Stomach smooth muscle (tissue), 2 donors: ENCODE results near the gene ELAPOR1.

ENCODE experiments used
- H3K27ac ChIP-seq: one replicate; pipeline ENCODE4 v1.7.0; 2013; ENCODE audit warnings: mild to moderate bottlenecking, low read length, inconsistent platforms
- H3K27me3 ChIP-seq, 2 donors: one replicate each; pipeline ENCODE4 v1.7.0; 2013; ENCODE audit warnings: low read length in 2 of 2; ENCODE audit not compliant: insufficient read depth in 2 of 2, control insufficient read depth in 1 of 2
- H3K36me3 ChIP-seq, 2 donors: one replicate each; pipeline ENCODE4 v1.7.0; 2013; ENCODE audit warnings: low read length in 2 of 2; ENCODE audit not compliant: control insufficient read depth in 2 of 2, insufficient read depth in 2 of 2
- H3K4me1 ChIP-seq: one replicate; pipeline ENCODE4 v1.7.0; 2013; ENCODE audit warnings: low read length; ENCODE audit not compliant: control insufficient read depth, insufficient read depth
- H3K4me3 ChIP-seq, 2 donors: one replicate each; pipeline ENCODE4 v1.7.0; 2013; ENCODE audit warnings: low read length in 2 of 2
- H3K9ac ChIP-seq, 2 donors: one replicate each; pipeline ENCODE4 v1.7.0; 2013; ENCODE audit warnings: low read length in 2 of 2, mild to moderate bottlenecking in 1 of 2
- H3K9me3 ChIP-seq, 2 donors: one replicate each; pipeline ENCODE4 v1.7.0; 2013; ENCODE audit warnings: low read length in 2 of 2; ENCODE audit not compliant: control insufficient read depth in 2 of 2
- donor health status: healthy.
- donor health status: Pancreatic carcinoma.

The ELAPOR1 gene

DNA sequence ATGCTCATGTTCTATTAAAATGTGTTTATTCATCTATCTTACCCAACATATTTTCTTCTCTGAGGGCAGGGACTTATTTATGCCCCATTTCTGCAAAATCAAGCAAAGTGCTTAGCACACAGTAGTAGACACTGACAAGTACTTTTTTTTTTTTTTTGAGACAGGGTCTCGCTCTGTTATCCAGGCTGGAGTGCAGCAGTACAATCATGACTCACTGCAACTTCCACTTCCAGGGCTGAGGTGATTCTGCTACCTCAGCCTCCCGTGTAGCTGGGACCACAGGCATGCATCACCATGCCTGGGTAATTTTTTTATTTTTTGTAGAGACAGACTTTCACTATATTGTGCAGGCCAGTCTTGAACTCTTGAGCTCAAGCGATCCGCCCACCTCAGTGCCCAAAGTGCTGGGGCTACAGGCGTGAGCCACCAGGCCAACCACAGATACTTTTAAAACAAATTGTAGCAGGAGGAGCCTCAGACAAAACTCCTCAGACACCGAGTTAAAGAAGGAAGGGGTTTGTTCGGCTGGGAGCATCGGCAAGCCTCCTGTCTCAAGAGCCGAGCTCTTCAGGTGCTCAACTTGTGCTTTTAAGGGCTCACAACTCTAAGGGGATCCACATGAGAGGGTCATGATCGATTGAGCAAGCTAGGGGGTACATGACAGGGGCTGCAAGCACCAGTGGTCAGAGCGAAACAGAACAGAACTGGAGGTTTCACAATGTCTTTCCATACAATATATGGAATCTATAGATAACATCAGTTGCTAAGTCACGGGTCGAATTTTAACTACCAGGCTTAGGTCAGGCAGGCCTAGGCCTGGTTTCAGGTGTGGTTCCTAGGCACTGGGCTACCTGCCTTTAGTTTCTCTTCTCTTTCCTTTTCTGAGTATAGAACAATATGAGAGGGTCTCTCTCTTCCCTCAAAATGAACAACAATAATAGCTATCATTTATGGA lies 29.1 kb upstream of the ELAPOR1 start:
- H3K9me3 ChIP-seq = no peaks in the 10 kb centered on the region
- no peak overlapping the region for H3K27ac ChIP-seq
- peaks cover under 1% of the 10 kb centered on the region for H3K4me1 ChIP-seq
- H3K9ac ChIP-seq = no peak overlapping the region
- H3K4me3 ChIP-seq = no peak overlapping the region
- H3K36me3 ChIP-seq = no peaks in the 10 kb centered on the region
- H3K27me3 ChIP-seq = no peaks in the 10 kb centered on the region

DNA sequence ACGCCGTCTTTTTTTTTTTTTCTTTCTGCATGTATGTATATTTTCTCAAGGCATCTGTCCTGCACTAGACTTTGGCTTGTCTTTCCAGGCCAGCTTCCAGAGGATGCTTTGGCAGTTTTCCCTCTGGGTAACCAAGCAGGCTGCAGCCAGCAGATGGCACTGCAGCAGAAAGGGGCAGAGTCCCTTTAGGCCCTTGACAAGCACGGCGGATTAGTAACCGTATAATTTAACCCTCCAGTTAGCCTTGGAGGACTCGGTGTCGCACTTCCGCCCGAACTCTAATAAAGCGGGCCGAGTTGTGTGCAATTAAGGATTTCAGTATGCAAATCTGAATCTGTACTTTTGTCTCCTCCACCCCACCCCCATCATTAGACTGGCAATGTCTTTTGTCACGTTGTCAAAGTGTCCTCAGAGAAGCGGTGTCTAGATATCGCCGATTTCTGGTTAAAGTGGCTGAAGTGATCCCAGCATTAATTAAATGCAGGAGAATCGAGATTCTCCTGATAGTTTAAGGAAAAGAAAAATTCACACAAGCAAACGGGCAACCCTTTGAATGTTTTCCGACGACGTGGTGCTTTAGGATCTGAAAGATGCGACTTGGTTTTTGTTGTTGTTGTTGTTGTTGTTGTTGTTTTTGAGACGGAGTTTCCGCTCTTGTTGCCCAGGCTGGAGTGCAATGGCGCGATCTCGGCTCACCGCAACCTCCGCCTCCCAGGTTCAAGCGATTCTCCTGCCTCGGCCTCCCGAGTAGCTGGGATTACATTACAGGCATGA lies 24.5 kb upstream of the ELAPOR1 start:
- Histone ChIP-seq H3K36me3 (peaks cover 0 to 2% of the 10 kb centered on the region in 2 donors), H3K9ac (no peak overlapping the region), H3K27me3 (no peaks in the 10 kb centered on the region), H3K27ac (peak overlapping the region; percentile 98), H3K4me3 (peak overlapping the region; percentile 5 to 89), H3K9me3 (no peaks in the 10 kb centered on the region), H3K4me1 (peaks cover 22% of the 10 kb centered on the region)

DNA sequence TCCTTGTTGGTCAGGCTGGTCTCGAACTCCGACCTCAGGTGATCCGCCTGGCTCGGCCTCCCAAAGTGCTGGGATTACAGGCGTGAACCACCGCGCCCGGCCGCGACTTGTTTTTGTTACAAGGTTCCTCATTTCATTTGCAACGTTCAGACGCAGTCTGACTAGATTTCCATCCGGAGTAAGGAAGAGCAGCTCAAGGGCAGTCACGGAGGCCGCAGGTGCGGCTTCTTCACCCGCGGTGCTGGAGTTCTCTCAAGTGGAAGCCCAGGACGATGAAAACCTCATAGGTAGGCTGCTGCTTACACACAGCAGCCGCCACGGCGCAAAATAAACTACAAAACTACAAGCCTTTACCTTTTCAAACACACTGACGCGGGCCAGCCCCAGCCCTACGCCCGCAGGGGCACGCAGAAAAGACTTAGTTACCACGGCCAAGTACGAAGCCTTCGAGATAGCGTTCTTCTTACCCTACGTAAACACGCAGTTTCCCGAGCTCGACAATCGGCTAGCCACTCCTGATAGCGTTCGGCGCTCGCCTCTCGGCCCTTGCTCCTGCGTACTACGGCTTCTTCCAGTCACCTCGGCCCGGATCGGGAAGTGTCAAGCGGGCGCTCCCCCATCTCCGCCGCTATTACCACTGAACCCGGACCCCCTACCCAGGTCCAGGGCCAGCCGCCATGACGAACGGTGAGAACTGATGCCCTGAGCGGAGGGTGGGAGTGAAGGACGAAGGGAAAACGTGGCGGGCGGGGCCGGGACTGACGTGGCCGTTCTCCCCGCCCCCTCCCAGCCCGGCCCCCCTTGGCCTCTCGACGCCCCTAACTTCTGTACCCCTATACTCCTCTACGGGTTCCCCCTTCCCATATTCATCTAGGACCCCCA lies 23.5 kb upstream of the ELAPOR1 start, which contains the start of gene TMEM167B:
TSS of gene TMEM167B (plus strand) at position 569 of the 882 bp plus-strand sequence. CDS start at position 678, 109 bp downstream.
- H3K27me3 ChIP-seq = no peaks in the 10 kb centered on the region
- H3K4me1 ChIP-seq = peaks cover 25% of the 10 kb centered on the region
- peak within 1 kb of the TSS; percentile 86 to 97 for H3K9ac ChIP-seq
- no peaks in the 10 kb centered on the region for H3K9me3 ChIP-seq
- H3K4me3 ChIP-seq = peak within 1 kb of the TSS; percentile 73 to 89
- peaks cover 0 to 7% of the 10 kb centered on the region in 2 donors for H3K36me3 ChIP-seq
- H3K27ac ChIP-seq = peak within 1 kb of the TSS; percentile 98

DNA sequence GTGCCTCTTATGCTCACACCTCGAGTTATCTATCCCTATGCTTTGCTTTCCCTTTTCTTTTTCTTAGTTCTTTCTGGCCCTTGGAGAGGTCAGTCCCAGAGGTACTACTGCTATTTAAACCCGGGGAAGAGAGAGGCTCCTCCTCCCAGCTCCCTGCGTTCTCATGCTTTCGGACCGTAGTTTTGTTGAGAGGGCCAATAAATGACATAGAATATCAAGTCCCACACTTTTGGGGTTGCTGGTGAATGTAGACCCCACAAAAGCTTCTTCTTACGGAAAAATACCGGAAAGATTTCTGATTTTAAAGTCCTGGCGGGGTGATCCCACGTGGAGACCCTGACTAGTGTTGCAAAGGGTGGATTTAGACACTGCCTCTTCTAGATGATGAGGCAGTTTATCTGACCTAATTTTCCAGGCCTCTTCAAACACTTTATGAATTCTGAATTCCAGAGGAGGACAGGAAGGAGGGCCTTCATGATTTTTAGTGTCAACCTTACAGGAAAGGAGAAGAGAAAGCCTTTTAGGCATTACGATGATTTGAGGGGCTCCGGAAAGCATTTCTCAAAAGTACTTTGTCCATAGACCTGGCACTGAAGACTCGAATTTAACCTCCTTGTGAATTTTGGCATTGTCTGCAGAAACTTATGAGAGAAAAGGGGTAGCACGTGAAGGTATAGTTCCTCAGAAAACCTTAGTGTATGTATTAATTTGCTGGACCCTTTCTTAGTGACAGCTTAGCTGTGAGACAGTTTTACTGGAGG lies 22.7 kb upstream of the ELAPOR1 start:
- Histone ChIP-seq H3K27me3 (no peaks in the 10 kb centered on the region), H3K4me1 (peaks cover 25% of the 10 kb centered on the region), H3K9me3 (no peaks in the 10 kb centered on the region), H3K9ac (peak overlapping the region; percentile 86 to 97), H3K4me3 (peak overlapping the region; percentile 73 to 89), H3K36me3 (peaks cover 3 to 7% of the 10 kb centered on the region in 2 donors), H3K27ac (peak overlapping the region; percentile 98)

DNA sequence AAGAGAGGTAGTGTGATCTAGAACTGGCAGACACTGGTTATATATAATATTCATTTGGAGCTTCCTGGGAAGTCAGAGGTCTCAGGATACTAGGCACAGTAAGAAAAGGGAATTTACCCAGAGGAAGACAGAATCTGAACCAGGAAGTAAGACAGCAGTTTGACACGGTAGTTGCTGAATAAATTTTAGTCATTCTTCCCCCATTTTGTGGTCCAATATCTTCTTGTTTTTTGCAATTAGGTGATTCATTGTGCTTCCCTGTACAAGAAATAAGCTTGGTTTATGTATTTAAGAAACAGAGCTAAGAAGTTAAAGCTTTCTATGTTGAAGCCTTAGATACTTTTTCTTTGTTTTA lies 22.1 kb upstream of the ELAPOR1 start:
- peak overlapping the region; percentile 98 for H3K27ac ChIP-seq
- peak overlapping the region; percentile 86 to 97 for H3K9ac ChIP-seq
- H3K4me3 ChIP-seq = peak overlapping the region; percentile 73 to 89
- peaks cover 3 to 7% of the 10 kb centered on the region in 2 donors for H3K36me3 ChIP-seq
- no peaks in the 10 kb centered on the region for H3K27me3 ChIP-seq
- peaks cover 25% of the 10 kb centered on the region for H3K4me1 ChIP-seq
- no peaks in the 10 kb centered on the region for H3K9me3 ChIP-seq

- Histone ChIP-seq H3K27me3 (no peaks in the 10 kb centered on the region), H3K4me3 (peak overlapping the region; percentile 31 to 38), H3K36me3 (peaks cover 3 to 7% of the 10 kb centered on the region in 2 donors), H3K4me1 (peaks cover 25% of the 10 kb centered on the region), H3K27ac (peak overlapping the region; percentile 80), H3K9me3 (no peaks in the 10 kb centered on the region), H3K9ac (peak overlapping the region; percentile 50 to 76)
Observed at GRCh38 chr1:109094377-109094803, 19.5 kb upstream of the ELAPOR1 start.

- Histone ChIP-seq H3K9ac (peak overlapping the region; percentile 50 to 76), H3K4me1 (peaks cover 29% of the 10 kb centered on the region), H3K27ac (peak overlapping the region; percentile 80), H3K4me3 (peak overlapping the region in 1 of 2 donors; percentile 38), H3K27me3 (no peaks in the 10 kb centered on the region), H3K9me3 (no peaks in the 10 kb centered on the region), H3K36me3 (peaks cover 3 to 7% of the 10 kb centered on the region in 2 donors)
Observed at GRCh38 chr1:109094871-109095270, 19.0 kb upstream of the ELAPOR1 start.

- Histone ChIP-seq H3K27me3 (no peaks in the 10 kb centered on the region), H3K9ac (no peak overlapping the region), H3K9me3 (no peaks in the 10 kb centered on the region), H3K36me3 (peaks cover 3 to 7% of the 10 kb centered on the region in 2 donors), H3K27ac (no peak overlapping the region), H3K4me1 (peaks cover 26% of the 10 kb centered on the region), H3K4me3 (no peak overlapping the region)
Observed at GRCh38 chr1:109095631-109096030, 18.3 kb upstream of the ELAPOR1 start.

GRCh38 chr1:109096120-109096519 lies 17.8 kb upstream of the ELAPOR1 start:
- Histone ChIP-seq H3K27ac (no peak overlapping the region), H3K36me3 (peaks cover 3 to 7% of the 10 kb centered on the region in 2 donors), H3K9ac (no peak overlapping the region), H3K27me3 (no peaks in the 10 kb centered on the region), H3K4me3 (no peak overlapping the region), H3K4me1 (peaks cover 26% of the 10 kb centered on the region), H3K9me3 (no peaks in the 10 kb centered on the region)
